ENCODE measurements around the gene ZNF804B. TPM values are rescaled to one million over a fixed set of nuclear protein-coding genes. Genes with fewer than 3 reads are reported as not detected.

ZNF804B gene
- total RNA-seq, 1 experiment from 2014 or later = not detected

- intact Hi-C loops (cut with micrococcal nuclease; ENCODE audit: unreplicated experiment) = loop anchor here (1.0 kb wide), 1 partner anchor 592 kb away; no protein-coding TSS in a partner anchor
- Histone ChIP-seq H3K36me3 (ENCODE audit: low read depth) (no peaks in the 10 kb centered on the region), H3K27ac (no peak overlapping the region), H3K4me1 (replicated peaks; ENCODE audit: insufficient read depth) (no peaks in the 10 kb centered on the region), H3K79me2 (ENCODE audit: low read depth) (no peaks in the 10 kb centered on the region), H2AFZ (no peak overlapping the region), H3K9me2 (ENCODE audit: insufficient read depth) (no peaks in the 10 kb centered on the region), H3K9me3 (ENCODE audit: insufficient read depth, low read depth) (no peaks in the 10 kb centered on the region; the same call in 1 of the 2 replicates), H3F3A (ENCODE audit: insufficient read depth, low read depth) (no peaks in the 10 kb centered on the region), H3K4me3 (no peak overlapping the region), H3K27me3 (ENCODE audit: insufficient read depth, low read depth) (no peaks in the 10 kb centered on the region), H3K4me2 (no peak overlapping the region), H4K20me1 (ENCODE audit: insufficient read depth) (no peaks in the 10 kb centered on the region)
- no TSS peak for BruUV-seq (replicated peaks)
- peak in 1 of 2 experiments; percentile 5 for DNase-seq
- ChIA-PET POLR2A (ENCODE audit: unreplicated experiment) (interaction anchor here (0.5 kb wide), 1 partner anchor 11 kb away, joined by 3 read pairs; no protein-coding TSS in a partner anchor), CTCF (interaction anchor here (0.5 to 1.3 kb wide), 2 partner anchors 592 to 727 kb away, joined by 3 to 14 read pairs; no protein-coding TSS in a partner anchor)
- peak; percentile 65 for TF ChIP-seq CTCF (conservative IDR thresholded peaks at IDR 0.05)
- no peak for TF ChIP-seq EZH2 (IDR thresholded peaks at IDR 0.05; ENCODE audit: low read depth)
Observed at GRCh38 chr7:88835147-88835728, 75.7 kb downstream of the ZNF804B start.

GRCh38 chr7:88842201-88842600, 82.7 kb downstream of the ZNF804B start:
- POLR2A ChIA-PET (ENCODE audit: unreplicated experiment) = no interaction called here
- H2AFZ ChIP-seq = no peak overlapping the region
- no peaks in the 10 kb centered on the region for H3K79me2 ChIP-seq (ENCODE audit: low read depth)
- no peaks in the 10 kb centered on the region for H4K20me1 ChIP-seq (ENCODE audit: insufficient read depth)
- no peak overlapping the region for H3K4me2 ChIP-seq
- no peak overlapping the region for H3K4me3 ChIP-seq
- H3K27ac ChIP-seq = no peak overlapping the region
- H3K36me3 ChIP-seq (ENCODE audit: low read depth) = no peaks in the 10 kb centered on the region
- H3K9me3 ChIP-seq (ENCODE audit: insufficient read depth, low read depth) = no peaks in the 10 kb centered on the region
- no peaks in the 10 kb centered on the region for H3K9me2 ChIP-seq (ENCODE audit: insufficient read depth)
- CTCF ChIA-PET = no interaction called here
- BruUV-seq (replicated peaks) = no TSS peak
- H3K4me1 ChIP-seq (replicated peaks; ENCODE audit: insufficient read depth) = no peaks in the 10 kb centered on the region
- intact Hi-C loops (cut with micrococcal nuclease; ENCODE audit: unreplicated experiment) = no loop called here
- no peak for TF ChIP-seq EZH2 (IDR thresholded peaks at IDR 0.05; ENCODE audit: low read depth)
- TF ChIP-seq CTCF (conservative IDR thresholded peaks at IDR 0.05) = no peak
- DNase-seq = no peak
- no peaks in the 10 kb centered on the region for H3K27me3 ChIP-seq (ENCODE audit: insufficient read depth, low read depth)
- H3F3A ChIP-seq (ENCODE audit: insufficient read depth, low read depth) = no peaks in the 10 kb centered on the region

- TF ChIP-seq EZH2 (IDR thresholded peaks at IDR 0.05; ENCODE audit: low read depth) (no peak), CTCF (conservative IDR thresholded peaks at IDR 0.05) (no peak)
- CTCF ChIA-PET = no interaction called here
- Histone ChIP-seq H3K4me3 (no peak overlapping the region), H3K27me3 (ENCODE audit: insufficient read depth, low read depth) (no peaks in the 10 kb centered on the region), H3K9me3 (ENCODE audit: insufficient read depth, low read depth) (no peaks in the 10 kb centered on the region), H3K27ac (no peak overlapping the region), H3K36me3 (ENCODE audit: low read depth) (no peaks in the 10 kb centered on the region), H2AFZ (no peak overlapping the region), H3K79me2 (ENCODE audit: low read depth) (no peaks in the 10 kb centered on the region), H3K4me2 (no peak overlapping the region), H3K4me1 (replicated peaks; ENCODE audit: insufficient read depth) (no peaks in the 10 kb centered on the region), H3F3A (ENCODE audit: insufficient read depth, low read depth) (no peaks in the 10 kb centered on the region), H3K9me2 (ENCODE audit: insufficient read depth) (no peaks in the 10 kb centered on the region), H4K20me1 (ENCODE audit: insufficient read depth) (no peaks in the 10 kb centered on the region)
- BruUV-seq (replicated peaks) = no TSS peak
- intact Hi-C loops (cut with micrococcal nuclease; ENCODE audit: unreplicated experiment) = no loop called here
- DNase-seq = no peak
- POLR2A ChIA-PET (ENCODE audit: unreplicated experiment) = no interaction called here
Observed at GRCh38 chr7:88845091-88845490, 85.6 kb downstream of the ZNF804B start.
